Psoas muscle (tissue), 8 donors: ENCODE data around the gene GJA9. TPM values are rescaled to one million over a fixed set of nuclear protein-coding genes. Genes with fewer than 3 reads are reported as not detected.
"Not testable (repeated sequence)": the region's sequence is repeated elsewhere in the genome, so short reads cannot be mapped to it uniquely, and the experiment has no call there.

Experiments used
- ATAC-seq, 4 donors: fragments of 200-7000 bp; cut with Tn5 transposase; one replicate each; pipeline ENCODE4 v1.9.1; 2020; ENCODE audit warnings: moderate library complexity in 3 of 4, mild to moderate bottlenecking in 2 of 4
- DNase-seq, 2 donors: peaks; one replicate each; pipeline ENCODE4 v3.0.0-alpha.2; 2020
- H3K27ac ChIP-seq: fragments of 200-600 bp; one replicate; pipeline ENCODE4 v1.8.0; 2022
- H3K27me3 ChIP-seq, 3 donors: fragments of 200-600 bp in 1 of 3; one replicate each; pipeline versions ENCODE4 v1.6.1 to v1.8.0; 2013 to 2022; ENCODE audit warnings: low read length in 2 of 3, mild to moderate bottlenecking in 2 of 3, moderate library complexity in 1 of 3; ENCODE audit not compliant: insufficient read depth in 3 of 3
- H3K36me3 ChIP-seq, 2 donors: fragments of 200-600 bp in 1 of 2; one replicate each; pipeline versions ENCODE4 v1.6.1 to v1.8.0; 2013 to 2022; ENCODE audit warnings: low read depth in 1 of 2, mild to moderate bottlenecking in 1 of 2, moderate library complexity in 1 of 2; ENCODE audit not compliant: insufficient read depth in 1 of 2
- H3K4me1 ChIP-seq: fragments of 200-600 bp; one replicate; pipeline ENCODE4 v1.8.0; 2022
- H3K4me3 ChIP-seq: fragments of 200-600 bp; one replicate; pipeline ENCODE4 v1.8.0; 2022; ENCODE audit warnings: mild to moderate bottlenecking
- H3K9me3 ChIP-seq: fragments of 200-600 bp; one replicate; pipeline ENCODE4 v1.8.0; 2022
- CTCF ChIP-seq: fragments of 200-600 bp; IDR thresholded peaks from one replicate; pipeline ENCODE4 v1.8.0; 2022; ENCODE audit warnings: antibody characterized with exemption
- WGBS, 3 donors: extraction: QIAGEN DNeasy Blood & Tissue Kit; methylation state at CpG; one replicate each; pipeline versions ENCODE4 v1.1.6 to v1.1.7; 2013; 5-methylcytosine and 5-hydroxymethylcytosine counted together
- intact Hi-C, 2 donors: fragments of 100-400 bp; cut with DNase I; formaldehyde crosslinking; loops; one replicate each; pipeline versions ENCODE4 v1.11.0 to v1.14.2; 2022
- polyA plus RNA-seq, 3 donors: library from polyadenylated mRNA; stranded (reverse); fragments of 200-250 nt; gene quantifications; one replicate each; pipeline ENCODE4 v1.2.3, GENCODE V29; 2013
- total RNA-seq, 4 donors: library from RNA; stranded (reverse); fragmentation: NEBNext Ultra II Directional in 2 of 4; extraction: Animal tissue kit (Norgen Biotek cat#: 25700) in 2 of 4; gene quantifications; one replicate each; pipeline versions ENCODE4 v1.2.1 to v1.2.4, GENCODE V29; 2021 to 2023
- donor health status: healthy with polysubstance abuse.
- donor health status: DM: no; HTN: no; CAD: no; lungs with moderate emphysema.
- donor health status: Bipolar disorder and iron deficiency.
- donor health status: healthy.
- donor health status: DM: yes; HTN: yes; CAD: no.
- donor health status: DM: no; HTN: no; CAD: no.
- donor health status: DM: no; HTN: no; CAD: no.
- donor health status: DM: yes; HTN: yes; CAD: no.

Gene GJA9
- total and polyA plus RNA-seq, 7 donors: not detected

- no peak for ATAC-seq
- no peaks in the 10 kb centered on the region for H3K27me3 ChIP-seq
- intact Hi-C loops: loop anchor here in 1 of 2 donors (5.0 kb wide), 1 partner anchor 177 kb away; no protein-coding TSS in a partner anchor
- no peaks in the 10 kb centered on the region for H3K36me3 ChIP-seq
- 58 to 74% (median 67%) methylated on average over 3 of the region's 3 CpGs for WGBS, 3 donors
- no peak overlapping the region for H3K27ac ChIP-seq
- DNase-seq: no peak
- H3K9me3 ChIP-seq: no peaks in the 10 kb centered on the region
- no peak overlapping the region for H3K4me3 ChIP-seq
- H3K4me1 ChIP-seq: no peaks in the 10 kb centered on the region
- no peak for TF ChIP-seq CTCF
These were observed 34.1 kb upstream of the GJA9 start for GRCh38 chr1:38915352-38915948.

- not testable (repeated sequence) for H3K4me3 ChIP-seq, ATAC-seq, DNase-seq, H3K4me1 ChIP-seq, H3K9me3 ChIP-seq, H3K36me3 ChIP-seq, H3K27ac ChIP-seq, H3K27me3 ChIP-seq
- 91 to 95% (median 91%) methylated on average over 8 of the region's 8 CpGs for WGBS, 3 donors
- intact Hi-C loops: loop anchor here in 1 of 2 donors (5.0 kb wide), 1 partner anchor 177 kb away; no protein-coding TSS in a partner anchor
These were observed 33.5 kb upstream of the GJA9 start for GRCh38 chr1:38914908-38915307.

- WGBS, 3 donors: 72 to 79% (median 73%) methylated on average over 13 of the region's 13 CpGs
- H3K27me3 ChIP-seq: no peaks in the 10 kb centered on the region
- H3K9me3 ChIP-seq: peaks cover 3% of the 10 kb centered on the region
- H3K4me1 ChIP-seq: no peaks in the 10 kb centered on the region
- no peaks in the 10 kb centered on the region for H3K36me3 ChIP-seq
- no peak for TF ChIP-seq CTCF
- intact Hi-C loops: no loop called here
- H3K27ac ChIP-seq: no peak overlapping the region
- no peak overlapping the region for H3K4me3 ChIP-seq
- DNase-seq: no peak
- no peak for ATAC-seq
These were observed 27.4 kb upstream of the GJA9 start for GRCh38 chr1:38908821-38909220.

- no peak for TF ChIP-seq CTCF
These were observed 24.6 kb upstream of the GJA9 start for GRCh38 chr1:38905985-38906384.

GRCh38 chr1:38899560-38899959 is 18.2 kb upstream of the GJA9 start:
- intact Hi-C loops: no loop called here
- Histone ChIP-seq H3K27ac (no peak overlapping the region), H3K9me3 (no peaks in the 10 kb centered on the region), H3K27me3 (no peaks in the 10 kb centered on the region), H3K4me3 (no peak overlapping the region), H3K36me3 (no peaks in the 10 kb centered on the region), H3K4me1 (no peaks in the 10 kb centered on the region)
- 85 to 94% (median 90%) methylated on average over 4 of the region's 4 CpGs for WGBS, 3 donors
- ATAC-seq (no peak), DNase-seq (no peak)
- no peak for TF ChIP-seq CTCF

More at GRCh38 chr1:38905985-38906384, 24.6 kb upstream of the GJA9 start:
- no peak for DNase-seq
- peaks cover 3% of the 10 kb centered on the region for H3K9me3 ChIP-seq
- intact Hi-C loops: no loop called here
- H3K27me3 ChIP-seq: no peaks in the 10 kb centered on the region
- no peak for ATAC-seq
- H3K36me3 ChIP-seq: no peaks in the 10 kb centered on the region
- no peak overlapping the region for H3K4me3 ChIP-seq
- WGBS, 3 donors: 61 to 98% (median 92%) methylated on average over 2 of the region's 2 CpGs
- no peaks in the 10 kb centered on the region for H3K4me1 ChIP-seq
- no peak overlapping the region for H3K27ac ChIP-seq
